Measurements from ENCODE around the gene ANKRA2. TPM values are rescaled to one million over a fixed set of nuclear protein-coding genes. Genes with fewer than 3 reads are reported as not detected.
"Not testable (repeated sequence)": the region's sequence is repeated elsewhere in the genome, so short reads cannot be mapped to it uniquely, and the experiment has no call there.

Gene ANKRA2
- total and polyA plus RNA-seq, 2 experiments from 2014 or later, result 23.6 to 26.4 TPM

- TF ChIP-seq, protein P1, sequence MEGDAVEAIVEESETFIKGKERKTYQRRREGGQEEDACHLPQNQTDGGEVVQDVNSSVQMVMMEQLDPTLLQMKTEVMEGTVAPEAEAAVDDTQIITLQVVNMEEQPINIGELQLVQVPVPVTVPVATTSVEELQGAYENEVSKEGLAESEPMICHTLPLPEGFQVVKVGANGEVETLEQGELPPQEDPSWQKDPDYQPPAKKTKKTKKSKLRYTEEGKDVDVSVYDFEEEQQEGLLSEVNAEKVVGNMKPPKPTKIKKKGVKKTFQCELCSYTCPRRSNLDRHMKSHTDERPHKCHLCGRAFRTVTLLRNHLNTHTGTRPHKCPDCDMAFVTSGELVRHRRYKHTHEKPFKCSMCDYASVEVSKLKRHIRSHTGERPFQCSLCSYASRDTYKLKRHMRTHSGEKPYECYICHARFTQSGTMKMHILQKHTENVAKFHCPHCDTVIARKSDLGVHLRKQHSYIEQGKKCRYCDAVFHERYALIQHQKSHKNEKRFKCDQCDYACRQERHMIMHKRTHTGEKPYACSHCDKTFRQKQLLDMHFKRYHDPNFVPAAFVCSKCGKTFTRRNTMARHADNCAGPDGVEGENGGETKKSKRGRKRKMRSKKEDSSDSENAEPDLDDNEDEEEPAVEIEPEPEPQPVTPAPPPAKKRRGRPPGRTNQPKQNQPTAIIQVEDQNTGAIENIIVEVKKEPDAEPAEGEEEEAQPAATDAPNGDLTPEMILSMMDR (IDR thresholded peaks at IDR 0.05; ENCODE audit: poor library complexity), result no peak
- TF ChIP-seq EZH2phosphoT487 (IDR thresholded peaks at IDR 0.05; ENCODE audit: low read depth, severe bottlenecking, unreplicated experiment), result no peak
- no peak for TF ChIP-seq EZH2 (IDR thresholded peaks at IDR 0.05; ENCODE audit: borderline replicate concordance)
- Histone ChIP-seq H3K27ac (no peak overlapping the region), H3K27me3 (no peaks in the 10 kb centered on the region), H3K9me3 (ENCODE audit: low read depth) (no peaks in the 10 kb centered on the region), H2AFZ (no peak overlapping the region), H3K4me3 (no peak overlapping the region), H4K20me1 (ENCODE audit: insufficient read depth, poor library complexity, severe bottlenecking) (no peaks in the 10 kb centered on the region), H3K4me1 (ENCODE audit: insufficient read depth) (peaks cover 5% of the 10 kb centered on the region), H3K36me3 (replicated peaks; ENCODE audit: insufficient read depth, low read depth) (no peaks in the 10 kb centered on the region), H3K4me2 (no peak overlapping the region), H3K79me2 (no peaks in the 10 kb centered on the region), H3K9me2 (replicated peaks; ENCODE audit: insufficient read depth) (no peaks in the 10 kb centered on the region)
- DNase-seq (ENCODE audit: low spot score), result no peak
- WGBS (ENCODE audit: low lambda C conversion rate, missing lambda C conversion rate), result 49% methylated on average over 4 of the region's 4 CpGs
These were observed 50.2 kb downstream of the ANKRA2 start for GRCh38 chr5:73515232-73515631.

- Histone ChIP-seq H3K27me3 (no peaks in the 10 kb centered on the region), H3K27ac (peak overlapping the region; percentile 36), H4K20me1 (ENCODE audit: insufficient read depth, poor library complexity, severe bottlenecking) (no peaks in the 10 kb centered on the region), H3K36me3 (replicated peaks; ENCODE audit: insufficient read depth, low read depth) (no peaks in the 10 kb centered on the region), H3K4me3 (no peak overlapping the region), H2AFZ (no peak overlapping the region), H3K4me2 (no peak overlapping the region), H3K4me1 (ENCODE audit: insufficient read depth) (peaks cover 5% of the 10 kb centered on the region), H3K79me2 (no peaks in the 10 kb centered on the region), H3K9me2 (replicated peaks; ENCODE audit: insufficient read depth) (no peaks in the 10 kb centered on the region), H3K9me3 (ENCODE audit: low read depth) (no peaks in the 10 kb centered on the region)
- TF ChIP-seq EZH2 (IDR thresholded peaks at IDR 0.05; ENCODE audit: borderline replicate concordance) (no peak), EZH2phosphoT487 (IDR thresholded peaks at IDR 0.05; ENCODE audit: low read depth, severe bottlenecking, unreplicated experiment) (no peak)
- TF ChIP-seq, protein P1 (IDR thresholded peaks at IDR 0.05; ENCODE audit: poor library complexity), result no peak
- 69% methylated on average over 2 of the region's 2 CpGs for WGBS (ENCODE audit: low lambda C conversion rate, missing lambda C conversion rate)
- no peak for DNase-seq (ENCODE audit: low spot score)
These were observed 51.0 kb downstream of the ANKRA2 start for GRCh38 chr5:73514418-73514817.

- Histone ChIP-seq H3K36me3 (replicated peaks; ENCODE audit: insufficient read depth, low read depth) (no peaks in the 10 kb centered on the region), H3K79me2 (no peaks in the 10 kb centered on the region), H3K9me2 (replicated peaks; ENCODE audit: insufficient read depth) (no peaks in the 10 kb centered on the region), H3K27ac (peak overlapping the region; percentile 36), H3K9me3 (ENCODE audit: low read depth) (no peaks in the 10 kb centered on the region), H2AFZ (no peak overlapping the region), H3K27me3 (no peaks in the 10 kb centered on the region), H3K4me2 (no peak overlapping the region), H4K20me1 (ENCODE audit: insufficient read depth, poor library complexity, severe bottlenecking) (no peaks in the 10 kb centered on the region), H3K4me3 (no peak overlapping the region), H3K4me1 (ENCODE audit: insufficient read depth) (peaks cover 5% of the 10 kb centered on the region)
- DNase-seq (ENCODE audit: low spot score), result peak; percentile 11
- TF ChIP-seq, protein P1 (IDR thresholded peaks at IDR 0.05; ENCODE audit: poor library complexity), result no peak
- no peak for TF ChIP-seq EZH2 (IDR thresholded peaks at IDR 0.05; ENCODE audit: borderline replicate concordance)
- no peak for TF ChIP-seq EZH2phosphoT487 (IDR thresholded peaks at IDR 0.05; ENCODE audit: low read depth, severe bottlenecking, unreplicated experiment)
- WGBS (ENCODE audit: low lambda C conversion rate, missing lambda C conversion rate), result 66% methylated on average over 3 of the region's 3 CpGs
These were observed 51.4 kb downstream of the ANKRA2 start for GRCh38 chr5:73513996-73514395.

DNA sequence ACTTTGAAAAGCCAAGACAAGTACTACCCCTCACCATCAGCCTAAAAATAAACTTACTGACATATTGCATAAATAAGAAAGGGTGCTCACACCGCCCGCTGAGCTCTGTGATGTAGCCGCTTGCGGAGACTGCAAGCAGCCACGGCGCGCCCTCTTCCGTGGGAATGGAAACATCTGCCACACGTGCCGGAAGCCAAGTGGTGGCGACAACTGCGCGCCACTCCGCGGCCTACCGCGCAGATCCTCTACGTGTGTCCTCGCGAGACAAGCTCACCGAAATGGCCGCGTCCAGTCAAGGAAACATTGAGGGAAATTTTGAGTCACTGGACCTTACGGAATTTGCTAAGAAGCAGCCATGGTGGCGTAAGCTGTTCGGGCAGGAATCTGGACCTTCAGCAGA, 56.9 kb downstream of the ANKRA2 start:
- not testable (repeated sequence) for H3K9me2 ChIP-seq (replicated peaks; ENCODE audit: insufficient read depth); H3K27me3 ChIP-seq; H3K4me1 ChIP-seq (ENCODE audit: insufficient read depth); H3K36me3 ChIP-seq (replicated peaks; ENCODE audit: insufficient read depth, low read depth); H3K9me3 ChIP-seq (ENCODE audit: low read depth); H2AFZ ChIP-seq; DNase-seq (ENCODE audit: low spot score); H3K4me3 ChIP-seq; H4K20me1 ChIP-seq (ENCODE audit: insufficient read depth, poor library complexity, severe bottlenecking); H3K79me2 ChIP-seq; H3K4me2 ChIP-seq; H3K27ac ChIP-seq
- WGBS (ENCODE audit: low lambda C conversion rate, missing lambda C conversion rate), result 98% methylated on average over 26 of the region's 26 CpGs
